ENCODE measurements around the gene IBA57. TPM values are rescaled to one million over a fixed set of nuclear protein-coding genes. Genes with fewer than 3 reads are reported as not detected.

Gene IBA57
- polyA plus RNA-seq, 2 of the 4 experiments (the other 2 are of a cell fraction), result 1.5 to 2.2 TPM

GRCh38 chr1:228190778-228191177 is 25.2 kb downstream of the IBA57 start:
- H3K4me3 ChIP-seq, result no peak overlapping the region
- CTCF ChIA-PET, result interaction anchor here (3.9 kb wide), 1 partner anchor 12 kb away, joined by 19 read pairs; no protein-coding TSS in a partner anchor
- H3K4me2 ChIP-seq, result no peak overlapping the region
- TF ChIP-seq HOXB5 (CRISPR knock-in tag; IDR thresholded peaks at IDR 0.05) (no peak), PBX3 (IDR thresholded peaks at IDR 0.05) (no peak), KDM1A (IDR thresholded peaks at IDR 0.05; ENCODE audit: low read depth) (no peak), KDM5A (IDR thresholded peaks at IDR 0.05) (no peak), SREBF2 (IDR thresholded peaks at IDR 0.05) (no peak), TP53 (CRISPR knock-in tag; IDR thresholded peaks at IDR 0.05) (no peak), ESRRA (IDR thresholded peaks at IDR 0.05; ENCODE audit: borderline replicate concordance, low read length) (no peak), EHMT2 (IDR thresholded peaks at IDR 0.05; ENCODE audit: low read depth) (no peak), ZNF302 (CRISPR knock-in tag; IDR thresholded peaks at IDR 0.05) (no peak), FOSB (CRISPR knock-in tag; IDR thresholded peaks at IDR 0.05) (no peak), CEBPB (IDR thresholded peaks at IDR 0.05) (no peak)
- TF ChIP-seq, protein P1, sequence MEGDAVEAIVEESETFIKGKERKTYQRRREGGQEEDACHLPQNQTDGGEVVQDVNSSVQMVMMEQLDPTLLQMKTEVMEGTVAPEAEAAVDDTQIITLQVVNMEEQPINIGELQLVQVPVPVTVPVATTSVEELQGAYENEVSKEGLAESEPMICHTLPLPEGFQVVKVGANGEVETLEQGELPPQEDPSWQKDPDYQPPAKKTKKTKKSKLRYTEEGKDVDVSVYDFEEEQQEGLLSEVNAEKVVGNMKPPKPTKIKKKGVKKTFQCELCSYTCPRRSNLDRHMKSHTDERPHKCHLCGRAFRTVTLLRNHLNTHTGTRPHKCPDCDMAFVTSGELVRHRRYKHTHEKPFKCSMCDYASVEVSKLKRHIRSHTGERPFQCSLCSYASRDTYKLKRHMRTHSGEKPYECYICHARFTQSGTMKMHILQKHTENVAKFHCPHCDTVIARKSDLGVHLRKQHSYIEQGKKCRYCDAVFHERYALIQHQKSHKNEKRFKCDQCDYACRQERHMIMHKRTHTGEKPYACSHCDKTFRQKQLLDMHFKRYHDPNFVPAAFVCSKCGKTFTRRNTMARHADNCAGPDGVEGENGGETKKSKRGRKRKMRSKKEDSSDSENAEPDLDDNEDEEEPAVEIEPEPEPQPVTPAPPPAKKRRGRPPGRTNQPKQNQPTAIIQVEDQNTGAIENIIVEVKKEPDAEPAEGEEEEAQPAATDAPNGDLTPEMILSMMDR (IDR thresholded peaks at IDR 0.05), result no peak
- H3K9me3 ChIP-seq, result peaks cover 11% of the 10 kb centered on the region
- H3K27ac ChIP-seq, result no peak overlapping the region
- H3K4me1 ChIP-seq, result no peaks in the 10 kb centered on the region
- POLR2A ChIA-PET, result no interaction called here
- FAIRE-seq (no peak), ATAC-seq (no peak), DNase-seq (ENCODE audit: low read depth in 1 of 2, low spot score in 1 of 2) (no peak)
- 61% methylated on average over 5 of the region's 5 CpGs for WGBS (ENCODE audit: missing lambda C conversion rate)

DNA sequence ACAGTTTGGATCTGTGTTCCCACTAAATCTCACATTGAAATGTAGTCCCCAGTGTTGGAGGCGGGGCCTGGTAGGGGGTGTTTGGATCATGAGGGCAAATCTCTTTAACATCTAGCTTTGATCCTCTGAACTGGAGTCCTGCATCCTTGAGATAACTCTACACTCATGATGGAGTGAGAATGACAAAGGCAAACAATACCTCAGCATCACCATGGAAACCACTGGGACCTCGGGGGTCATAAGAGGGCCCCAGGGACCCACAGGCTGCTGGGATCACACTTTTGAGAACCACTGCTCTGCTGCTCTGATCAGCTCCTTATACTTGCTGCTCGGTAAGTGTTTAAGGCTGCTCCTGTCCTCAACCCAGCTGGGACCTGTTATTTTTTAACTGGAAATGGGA is 28.8 kb downstream of the IBA57 start:
- no peak overlapping the region for H3K27ac ChIP-seq
- no peak for ATAC-seq
- no peaks in the 10 kb centered on the region for H3K4me1 ChIP-seq
- WGBS (ENCODE audit: missing lambda C conversion rate), result 58% methylated on average over 3 of the region's 3 CpGs
- ChIA-PET POLR2A (no interaction called here), CTCF (interaction anchor here (0.9 kb wide), 1 partner anchor 306 kb away, joined by 3 read pairs; no protein-coding TSS in a partner anchor)
- peaks cover 20% of the 10 kb centered on the region for H3K9me3 ChIP-seq
- DNase-seq (ENCODE audit: low read depth in 1 of 2, low spot score in 1 of 2), result no peak
- no peak overlapping the region for H3K4me3 ChIP-seq
- FAIRE-seq, result no peak
- H3K4me2 ChIP-seq, result no peak overlapping the region
- TF ChIP-seq FOSL2 (IDR thresholded peaks at IDR 0.05) (no peak), FOSL2 (CRISPR knock-in tag; IDR thresholded peaks at IDR 0.05) (no peak), NPAS2 (CRISPR knock-in tag; IDR thresholded peaks at IDR 0.05; ENCODE audit: borderline replicate concordance) (no peak), CHD4 (IDR thresholded peaks at IDR 0.05; ENCODE audit: borderline replicate concordance) (no peak), HOXB13 (CRISPR knock-in tag; IDR thresholded peaks at IDR 0.05; ENCODE audit: low read depth) (no peak), JUNB (IDR thresholded peaks at IDR 0.05) (no peak), HOXA7 (CRISPR knock-in tag; IDR thresholded peaks at IDR 0.05) (no peak)
- TF ChIP-seq, protein P1 (IDR thresholded peaks at IDR 0.05), result no peak
- TF ChIP-seq, protein P2, sequence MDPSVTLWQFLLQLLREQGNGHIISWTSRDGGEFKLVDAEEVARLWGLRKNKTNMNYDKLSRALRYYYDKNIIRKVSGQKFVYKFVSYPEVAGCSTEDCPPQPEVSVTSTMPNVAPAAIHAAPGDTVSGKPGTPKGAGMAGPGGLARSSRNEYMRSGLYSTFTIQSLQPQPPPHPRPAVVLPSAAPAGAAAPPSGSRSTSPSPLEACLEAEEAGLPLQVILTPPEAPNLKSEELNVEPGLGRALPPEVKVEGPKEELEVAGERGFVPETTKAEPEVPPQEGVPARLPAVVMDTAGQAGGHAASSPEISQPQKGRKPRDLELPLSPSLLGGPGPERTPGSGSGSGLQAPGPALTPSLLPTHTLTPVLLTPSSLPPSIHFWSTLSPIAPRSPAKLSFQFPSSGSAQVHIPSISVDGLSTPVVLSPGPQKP (IDR thresholded peaks at IDR 0.05; ENCODE audit: low read depth, low read length), result no peak

All from A549 (cell line).